Body of pancreas (tissue), 4 donors: Measurements from ENCODE around the gene SNRNP200.

Source experiments
- CTCF ChIP-seq, 7 experiments: fragments of 450-650 bp in 4 of 7; fragments of 200-600 bp in 3 of 7; sonication (generic) in 3 of 7; IDR thresholded peaks; one replicate each; pipeline ENCODE4 v1.5.1; 2016 to 2019; ENCODE audit warnings: antibody characterized with exemption in 7 of 7
- POLR2A ChIP-seq, 3 donors: fragments of 450-650 bp; IDR thresholded peaks; one replicate each; pipeline ENCODE4 v1.6.1; 2016; ENCODE audit warnings: antibody characterized with exemption in 3 of 3, mild to moderate bottlenecking in 2 of 3

GRCh38 chr2:96341641-96342040 lies 36.3 kb upstream of the SNRNP200 start:
- no peak for TF ChIP-seq CTCF (IDR thresholded peaks at IDR 0.05)
- no peak for TF ChIP-seq POLR2A (IDR thresholded peaks at IDR 0.05)
